Dermis blood vessel endothelial cell (primary cell): ENCODE data around the gene MTMR11. TPM values are rescaled to one million over a fixed set of nuclear protein-coding genes. Genes with fewer than 3 reads are reported as not detected.
A peak's percentile ranks its signal among the peaks of the same experiment; 100 is the strongest.

Experiments
- DNase-seq: peaks from one replicate; pipeline ENCODE4 v3.0.0; 2010
- total RNA-seq: library from RNA; depleted of rRNA; stranded (reverse); fragments of >200 nt; gene quantifications from 2 replicates; pipeline ENCODE4 v1.2.3, GENCODE V29; 2014

Gene MTMR11
- total RNA-seq, 1 donor from 2014 or later = 1.5 TPM

- peak; percentile 27 for DNase-seq
These were observed 470 bp upstream of the MTMR11 start for GRCh38 chr1:149936992-149937705.

GRCh38 chr1:149934356-149934755, 2.3 kb downstream of the MTMR11 start:
- DNase-seq = peak; percentile 17

DNA sequence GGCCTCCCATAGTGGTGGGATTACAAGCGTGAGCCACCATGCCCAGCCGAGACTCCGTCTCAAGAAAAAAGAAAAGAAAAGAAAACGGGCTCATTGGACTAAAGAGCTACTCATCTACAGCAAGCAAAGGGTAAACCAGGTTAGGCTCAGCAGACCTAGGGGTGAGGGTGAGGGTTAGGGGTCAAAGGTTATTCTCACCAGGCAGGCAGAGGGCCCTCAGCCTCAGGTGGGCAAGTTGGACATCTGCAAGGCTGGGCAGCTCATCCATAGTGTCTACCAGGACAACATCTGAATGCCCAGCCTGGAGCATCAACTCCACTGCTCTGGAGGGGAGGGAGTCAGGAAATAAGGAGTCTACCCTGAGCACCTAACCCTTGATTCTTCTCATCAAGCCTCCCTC, 3.5 kb downstream of the MTMR11 start:
- no peak for DNase-seq

GRCh38 chr1:149932474-149932873, 4.2 kb downstream of the MTMR11 start:
- DNase-seq = no peak

DNA sequence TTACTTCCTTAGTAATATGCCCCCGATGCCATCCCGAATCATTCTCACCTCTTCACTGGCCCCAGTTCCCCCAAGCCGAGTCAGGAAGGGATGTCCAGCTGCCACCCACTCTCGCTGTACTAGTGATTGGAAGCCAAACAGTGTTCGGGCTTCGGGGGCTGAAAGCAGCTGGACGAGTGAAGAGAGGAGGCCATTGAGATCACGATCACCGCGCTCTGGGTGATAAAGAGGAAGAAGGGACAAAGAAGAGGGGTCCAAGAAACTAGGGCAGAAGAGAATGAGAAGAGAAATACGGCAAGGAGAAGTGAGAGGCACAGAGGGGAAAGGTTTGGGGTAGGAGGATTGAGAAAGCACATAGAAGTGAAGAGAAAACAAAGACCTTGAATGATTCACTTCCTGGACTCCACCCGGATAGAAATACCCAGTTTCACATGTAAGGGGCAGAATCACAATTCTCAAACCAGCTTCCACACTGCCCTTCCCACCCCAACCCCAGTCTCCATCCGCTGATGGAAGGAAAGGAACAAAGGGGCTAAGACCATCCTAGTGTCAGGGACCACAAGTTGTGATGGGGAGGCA, 5.4 kb downstream of the MTMR11 start:
- DNase-seq = peak; percentile 23

DNA sequence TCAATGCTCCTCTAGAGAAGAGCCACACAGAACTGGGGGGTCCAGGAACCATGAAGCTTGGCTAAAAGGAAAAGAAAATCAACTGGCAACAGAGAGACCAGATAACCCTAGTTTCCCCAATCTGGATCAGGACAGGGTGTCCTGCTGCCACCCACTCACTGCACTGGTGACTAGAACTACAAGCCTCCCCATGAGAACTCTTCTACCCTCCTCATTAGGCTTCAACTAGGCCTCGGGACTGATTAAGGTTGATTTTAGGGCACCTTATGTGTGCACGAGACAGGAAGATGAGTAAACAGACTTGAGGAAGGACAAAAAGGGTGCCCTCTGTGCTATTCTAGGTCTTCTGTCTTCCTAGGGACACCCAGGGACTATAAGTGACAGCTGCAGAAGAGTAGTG, 6.8 kb downstream of the MTMR11 start:
- DNase-seq = no peak

DNA sequence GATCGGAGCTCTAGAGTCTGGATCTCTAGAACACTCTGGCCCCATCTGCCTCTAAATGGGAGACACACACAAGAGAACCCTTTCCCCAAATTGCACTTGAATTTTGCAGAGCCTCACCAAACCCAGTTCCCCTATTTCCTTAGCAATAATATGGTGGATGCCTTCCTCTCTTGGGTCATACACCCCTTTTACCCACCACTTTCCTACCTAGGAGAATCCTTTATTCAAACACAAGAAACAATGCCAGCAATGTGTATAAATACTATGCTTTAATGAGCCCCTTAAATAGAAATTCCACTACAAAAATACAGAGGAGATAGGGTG, 8.3 kb downstream of the MTMR11 start:
- no peak for DNase-seq

GRCh38 chr1:149927563-149928400, 8.9 kb downstream of the MTMR11 start, which contains the start of gene SF3B4:
Gene SF3B4, minus strand, starts transcription at chr1:149927803. Its CDS starts 44 bp downstream, at chr1:149927759.
- peak; percentile 96 for DNase-seq

DNA sequence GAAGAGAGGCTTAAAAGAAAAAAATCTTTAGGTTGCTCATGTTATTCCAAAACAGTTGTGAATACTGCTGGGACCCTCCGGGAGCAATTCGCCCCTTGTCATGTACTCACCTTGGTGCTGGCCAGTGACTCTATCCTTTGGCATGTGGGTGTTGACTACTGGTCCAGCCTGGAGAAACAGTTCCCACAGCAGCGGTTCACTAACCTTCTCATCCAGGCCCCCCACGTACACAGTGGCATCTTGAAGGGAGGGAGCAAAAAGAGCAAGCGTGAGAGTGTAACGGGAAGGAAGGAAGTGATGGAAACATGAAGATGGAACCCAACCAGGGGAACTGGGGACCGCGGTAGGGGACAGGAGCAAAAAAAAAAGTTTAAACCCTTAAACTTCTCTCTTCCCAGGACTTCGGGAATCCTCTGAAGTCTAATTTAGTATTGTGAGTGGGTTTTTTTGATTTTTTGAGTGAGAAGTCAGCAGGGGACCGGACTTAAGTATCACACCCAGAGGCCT, 9.6 kb downstream of the MTMR11 start:
- DNase-seq = no peak

DNA sequence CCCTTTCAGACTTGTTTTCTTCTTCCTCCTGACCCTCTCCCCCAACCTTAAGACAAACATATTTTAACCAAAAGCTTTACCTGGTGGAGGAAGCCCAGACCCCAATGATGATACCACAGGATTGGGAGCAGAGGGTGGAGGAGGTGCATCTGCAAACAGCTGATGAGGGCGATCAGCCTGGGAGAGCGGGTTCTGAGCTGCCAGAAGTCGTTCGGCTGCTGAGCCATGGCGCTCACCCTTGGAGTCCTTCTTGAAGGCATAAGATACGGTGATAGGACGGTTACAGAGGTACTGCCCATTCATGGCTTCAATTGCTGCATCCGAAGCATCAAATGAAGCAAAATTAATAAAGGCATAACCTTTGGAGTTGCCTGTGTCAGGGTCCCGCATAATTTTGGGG, 10.4 kb downstream of the MTMR11 start:
- DNase-seq = no peak

DNA sequence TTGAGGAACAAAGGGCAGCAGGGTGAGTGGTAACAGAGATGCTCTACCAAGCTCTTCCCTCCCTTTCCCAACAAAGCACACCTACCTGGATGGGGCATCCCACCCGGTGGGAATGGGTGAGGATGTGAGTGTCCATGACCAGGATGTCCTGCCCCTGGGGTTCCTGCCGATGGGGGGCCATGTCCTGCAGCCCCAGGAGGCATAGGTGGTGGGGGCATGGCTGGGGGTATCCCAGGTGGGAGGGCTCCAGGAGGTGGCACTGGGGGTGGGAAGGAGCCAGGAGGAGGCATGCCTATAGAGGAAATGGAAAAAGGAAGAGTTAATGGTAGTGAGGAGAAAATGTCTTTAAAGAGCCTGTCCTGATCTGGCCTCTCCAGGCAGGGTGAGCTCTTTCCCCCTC, 10.9 kb downstream of the MTMR11 start:
- DNase-seq = no peak

- DNase-seq = no peak
These were observed 11.3 kb downstream of the MTMR11 start for GRCh38 chr1:149925345-149925744.

- DNase-seq = no peak
These were observed 13.1 kb downstream of the MTMR11 start for GRCh38 chr1:149923626-149924025.

- no peak for DNase-seq
These were observed 19.0 kb downstream of the MTMR11 start, which contains the start of gene SV2A for GRCh38 chr1:149917571-149918144. Gene SV2A, minus strand, starts transcription at chr1:149917844. Its CDS starts 4,004 bp downstream, at chr1:149913840.

- DNase-seq = no peak
These were observed 19.8 kb downstream of the MTMR11 start for GRCh38 chr1:149916898-149917252.

DNA sequence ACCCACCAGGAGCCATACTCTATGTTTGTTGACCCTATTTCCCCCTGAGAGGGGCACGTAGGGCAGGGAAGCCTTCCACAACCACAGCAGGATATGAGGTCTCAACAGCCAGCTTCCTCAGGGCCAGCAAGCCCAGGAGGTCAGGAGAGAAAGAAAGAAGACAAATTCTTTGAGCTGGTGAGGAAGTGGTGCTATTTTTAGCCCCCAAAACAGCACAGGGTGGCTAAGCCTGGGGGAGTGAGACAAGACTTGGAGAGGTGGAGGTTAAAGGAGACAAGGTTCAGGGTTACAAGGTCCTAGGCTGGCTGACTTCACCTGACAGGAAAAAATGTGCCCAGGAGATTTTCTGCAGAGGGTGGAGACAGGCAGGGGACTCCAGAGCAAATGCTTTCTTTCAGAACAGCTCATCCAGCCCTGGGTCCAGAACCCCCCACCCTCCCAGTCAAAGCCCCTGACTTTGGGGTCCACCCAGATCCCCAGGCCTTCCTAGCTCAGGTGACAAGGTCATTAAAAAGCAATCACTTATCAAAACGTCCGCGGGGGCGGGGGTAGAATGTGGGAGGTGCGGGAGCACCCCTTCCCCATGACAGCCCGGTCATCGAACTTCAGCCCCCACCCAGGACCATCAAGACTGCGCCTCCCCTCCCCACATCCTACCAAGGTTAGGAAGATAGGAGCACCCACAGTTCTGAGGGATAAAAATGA, 20.3 kb downstream of the MTMR11 start:
- no peak for DNase-seq

- DNase-seq = no peak
These were observed 21.1 kb downstream of the MTMR11 start for GRCh38 chr1:149915429-149916192.

- DNase-seq = no peak
These were observed 22.1 kb downstream of the MTMR11 start for GRCh38 chr1:149914545-149914944.

DNA sequence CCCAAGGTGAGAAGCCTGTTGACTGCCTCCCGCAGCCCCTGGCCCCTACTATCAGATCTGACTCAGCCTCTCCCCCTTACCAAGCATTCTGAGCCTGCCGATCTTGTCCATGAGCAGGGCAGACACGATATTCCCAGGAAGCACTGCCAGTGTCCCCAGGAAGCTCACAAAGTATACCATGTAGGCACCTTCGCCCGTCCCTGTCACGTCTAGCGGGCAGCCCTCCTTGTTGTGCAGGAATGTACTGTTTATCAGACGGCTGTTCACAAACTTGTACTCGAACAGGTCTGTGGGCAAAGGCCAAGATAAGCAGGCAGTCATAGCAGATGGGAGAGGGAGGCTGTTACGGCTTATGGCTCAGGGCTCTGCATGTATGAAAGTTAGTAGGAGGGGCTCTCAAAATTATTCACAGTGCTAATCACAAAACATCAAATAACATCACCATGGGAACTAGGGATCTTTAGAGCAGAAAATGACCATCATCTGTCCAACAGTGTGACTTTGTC, 30.1 kb downstream of the MTMR11 start:
- DNase-seq = no peak

DNA sequence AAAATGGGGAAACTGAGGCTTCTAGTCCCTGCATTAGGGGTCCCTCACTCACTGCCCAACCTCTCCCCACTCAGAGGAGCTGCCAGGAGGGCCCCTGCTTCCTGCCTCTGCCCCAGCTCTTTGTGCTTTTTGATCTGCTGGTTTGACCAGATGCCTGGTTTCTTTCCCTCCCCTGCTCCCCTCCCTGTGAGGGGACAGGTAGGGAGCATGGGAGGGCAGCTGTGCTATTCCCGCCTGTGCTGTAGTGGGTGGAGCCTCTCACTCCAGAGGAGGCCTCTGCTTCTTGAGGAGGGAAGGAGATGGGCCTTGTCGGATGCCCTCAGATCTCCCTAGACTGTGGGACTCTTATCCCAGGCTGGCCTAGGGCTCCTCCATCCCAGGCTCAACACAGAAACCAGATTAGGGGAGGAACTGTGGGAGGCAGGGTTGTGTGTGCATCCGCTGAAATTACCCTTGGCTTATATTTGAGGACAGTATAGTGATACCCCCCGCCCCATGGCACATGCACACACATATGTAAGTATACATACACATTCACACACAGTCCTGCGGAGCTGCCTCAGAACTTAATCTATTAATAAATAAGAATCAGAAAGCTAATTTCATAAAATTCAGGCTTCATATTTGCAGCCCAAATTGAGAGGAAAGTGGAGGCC, 32.7 kb downstream of the MTMR11 start:
- no peak for DNase-seq
